ENCODE data around the gene ARAF.

The ARAF gene

DNA sequence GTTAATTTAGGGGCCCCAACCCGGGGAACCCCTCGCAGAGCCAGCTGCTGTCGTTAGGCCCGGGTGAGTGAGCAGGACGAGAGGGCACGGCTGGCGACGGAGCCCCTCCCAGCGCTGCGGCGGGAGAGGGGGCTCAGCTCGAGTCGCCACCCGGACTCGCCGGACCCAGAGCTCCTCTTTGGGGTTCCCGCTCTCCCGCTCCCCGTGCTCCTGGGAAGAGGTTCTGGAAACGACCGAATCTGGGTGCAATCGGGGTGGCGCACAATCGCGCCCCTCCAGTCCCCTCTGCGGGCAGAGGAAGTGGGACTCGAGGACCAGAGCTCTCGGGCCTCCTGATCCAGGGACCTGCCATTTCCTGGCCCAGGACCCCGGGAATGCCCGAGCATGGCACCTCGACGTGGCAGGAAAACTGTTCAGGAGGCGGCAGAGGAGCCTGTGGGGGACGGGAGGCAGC, 37.3 kb upstream of the ARAF start:
- H3K4me3 ChIP-seq (ENCODE audit: low read depth, low read length), result peak overlapping the region; percentile 55
- TF ChIP-seq, protein P1, sequence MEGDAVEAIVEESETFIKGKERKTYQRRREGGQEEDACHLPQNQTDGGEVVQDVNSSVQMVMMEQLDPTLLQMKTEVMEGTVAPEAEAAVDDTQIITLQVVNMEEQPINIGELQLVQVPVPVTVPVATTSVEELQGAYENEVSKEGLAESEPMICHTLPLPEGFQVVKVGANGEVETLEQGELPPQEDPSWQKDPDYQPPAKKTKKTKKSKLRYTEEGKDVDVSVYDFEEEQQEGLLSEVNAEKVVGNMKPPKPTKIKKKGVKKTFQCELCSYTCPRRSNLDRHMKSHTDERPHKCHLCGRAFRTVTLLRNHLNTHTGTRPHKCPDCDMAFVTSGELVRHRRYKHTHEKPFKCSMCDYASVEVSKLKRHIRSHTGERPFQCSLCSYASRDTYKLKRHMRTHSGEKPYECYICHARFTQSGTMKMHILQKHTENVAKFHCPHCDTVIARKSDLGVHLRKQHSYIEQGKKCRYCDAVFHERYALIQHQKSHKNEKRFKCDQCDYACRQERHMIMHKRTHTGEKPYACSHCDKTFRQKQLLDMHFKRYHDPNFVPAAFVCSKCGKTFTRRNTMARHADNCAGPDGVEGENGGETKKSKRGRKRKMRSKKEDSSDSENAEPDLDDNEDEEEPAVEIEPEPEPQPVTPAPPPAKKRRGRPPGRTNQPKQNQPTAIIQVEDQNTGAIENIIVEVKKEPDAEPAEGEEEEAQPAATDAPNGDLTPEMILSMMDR (IDR thresholded peaks at IDR 0.05; ENCODE audit: low read depth, low read length), result no peak

DNA sequence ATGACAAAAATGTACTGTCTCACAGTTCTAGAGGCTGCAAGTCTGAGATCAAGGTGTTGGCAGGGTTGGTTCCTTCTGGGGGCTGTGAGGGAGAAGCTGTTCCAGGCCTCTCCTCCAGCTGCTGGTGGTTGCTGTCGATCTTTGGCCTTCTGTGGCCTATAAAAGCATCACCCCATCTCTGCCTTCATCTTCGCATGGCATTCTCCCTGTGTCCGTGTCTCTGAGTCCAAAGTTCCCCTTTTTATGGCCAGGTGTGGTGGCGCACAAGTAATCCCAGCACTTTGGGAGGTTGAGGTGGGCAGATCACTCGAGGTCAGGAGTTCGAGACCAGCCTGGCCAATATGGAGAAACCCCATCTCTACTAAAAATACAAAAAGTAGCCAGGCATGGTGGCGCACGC, 31.5 kb upstream of the ARAF start:
- TF ChIP-seq, protein P1 (IDR thresholded peaks at IDR 0.05; ENCODE audit: low read depth, low read length), result no peak
- H3K4me3 ChIP-seq (ENCODE audit: low read depth, low read length), result no peak overlapping the region

DNA sequence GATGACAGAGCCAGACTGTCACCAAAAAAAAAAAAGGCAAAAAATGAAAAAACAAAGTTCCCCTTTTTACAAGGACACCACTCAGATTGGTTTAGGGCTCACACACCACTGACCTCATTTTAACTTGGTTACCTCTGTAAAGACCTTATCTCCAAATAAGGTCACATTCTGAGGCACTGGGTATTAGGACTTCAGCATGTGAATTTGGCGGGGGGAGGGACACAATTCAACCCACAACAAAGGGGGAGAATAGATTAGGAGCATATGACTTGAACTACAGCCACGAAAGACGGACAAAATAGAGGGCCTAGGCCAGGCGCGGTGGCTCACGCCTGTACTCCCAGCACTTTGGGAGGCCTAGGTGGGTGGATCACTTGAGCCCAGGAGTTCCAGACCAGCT, 31.0 kb upstream of the ARAF start:
- TF ChIP-seq, protein P1 (IDR thresholded peaks at IDR 0.05; ENCODE audit: low read depth, low read length), result no peak
- H3K4me3 ChIP-seq (ENCODE audit: low read depth, low read length), result no peak overlapping the region

DNA sequence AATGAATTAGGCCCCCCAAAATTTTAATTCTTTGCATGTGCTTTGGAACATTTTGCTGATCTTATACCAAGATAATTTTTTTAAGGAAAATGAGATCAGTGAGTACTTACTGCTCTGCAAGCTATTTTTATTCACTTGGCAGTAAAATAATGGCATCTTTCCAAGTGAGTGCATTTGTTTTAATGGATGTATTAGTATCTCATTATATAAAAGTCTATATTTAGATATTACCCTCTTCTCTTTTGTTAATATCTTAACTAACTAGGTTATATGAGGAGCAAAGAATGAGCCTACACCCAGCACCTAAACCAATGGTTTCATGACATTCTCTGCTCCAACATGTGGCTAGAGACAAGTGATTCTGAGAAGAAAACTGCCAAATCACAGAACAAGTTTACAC, 21.1 kb upstream of the ARAF start:
- no peak overlapping the region for H3K4me3 ChIP-seq (ENCODE audit: low read depth, low read length)
- TF ChIP-seq, protein P1 (IDR thresholded peaks at IDR 0.05; ENCODE audit: low read depth, low read length), result no peak

DNA sequence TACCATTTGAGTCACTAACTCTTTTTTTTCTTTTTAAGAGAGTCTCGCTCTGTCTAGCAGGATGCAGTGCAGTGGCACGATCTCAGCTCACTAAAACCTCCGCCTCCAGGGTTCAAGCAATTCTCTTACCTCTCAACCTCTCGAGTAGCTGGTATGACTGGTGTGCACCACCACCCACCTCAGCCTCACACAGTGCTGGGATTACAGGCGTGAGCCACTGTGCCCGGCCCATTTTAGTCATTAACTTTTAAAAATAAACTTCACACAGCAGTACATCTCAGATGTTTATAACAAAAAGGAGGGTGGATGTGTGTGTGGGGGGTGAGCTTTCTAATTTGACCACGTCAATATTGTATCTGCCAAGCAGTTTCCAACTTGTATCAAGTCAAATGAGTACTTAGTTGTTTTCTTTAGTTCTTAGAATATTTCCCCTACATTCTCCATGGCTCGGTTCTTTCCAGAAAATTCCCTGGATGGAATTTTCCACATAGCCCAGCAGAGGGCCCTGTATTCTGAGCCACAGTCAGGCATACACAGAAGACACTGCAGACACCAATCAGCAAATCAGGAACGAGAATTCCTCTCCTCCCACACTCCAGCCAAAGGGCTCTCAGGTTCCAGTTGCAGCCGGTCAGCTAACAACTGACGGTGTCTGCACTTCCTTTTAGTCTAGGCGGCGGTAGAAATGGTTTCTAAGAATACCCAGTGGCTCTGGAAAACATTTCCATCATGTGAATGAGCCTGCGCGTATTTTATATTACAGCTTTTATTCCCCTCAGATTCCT, 20.1 kb upstream of the ARAF start:
- H3K4me3 ChIP-seq (ENCODE audit: low read depth, low read length), result no peak overlapping the region
- TF ChIP-seq, protein P1 (IDR thresholded peaks at IDR 0.05; ENCODE audit: low read depth, low read length), result peak; percentile 44

DNA sequence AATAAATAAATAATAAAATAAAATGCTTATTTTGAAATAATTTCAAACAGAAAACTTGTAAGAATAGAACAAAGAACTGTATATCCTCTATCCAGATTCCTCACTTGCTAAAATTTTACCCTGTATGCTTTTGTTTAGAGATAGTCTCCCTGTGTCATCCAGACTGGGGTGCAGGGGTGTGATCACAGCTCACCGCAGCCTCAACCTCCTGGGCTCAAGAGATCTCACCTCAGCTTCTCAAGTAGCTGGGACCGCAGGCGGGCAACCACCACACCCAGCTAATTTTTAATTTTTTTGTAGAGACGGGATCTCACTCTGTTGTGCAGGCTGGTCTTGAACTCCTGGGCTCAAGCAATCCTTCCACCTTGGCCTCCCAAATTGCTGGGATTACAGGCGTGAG, 17.5 kb upstream of the ARAF start:
- TF ChIP-seq, protein P1 (IDR thresholded peaks at IDR 0.05; ENCODE audit: low read depth, low read length), result no peak
- no peak overlapping the region for H3K4me3 ChIP-seq (ENCODE audit: low read depth, low read length)

DNA sequence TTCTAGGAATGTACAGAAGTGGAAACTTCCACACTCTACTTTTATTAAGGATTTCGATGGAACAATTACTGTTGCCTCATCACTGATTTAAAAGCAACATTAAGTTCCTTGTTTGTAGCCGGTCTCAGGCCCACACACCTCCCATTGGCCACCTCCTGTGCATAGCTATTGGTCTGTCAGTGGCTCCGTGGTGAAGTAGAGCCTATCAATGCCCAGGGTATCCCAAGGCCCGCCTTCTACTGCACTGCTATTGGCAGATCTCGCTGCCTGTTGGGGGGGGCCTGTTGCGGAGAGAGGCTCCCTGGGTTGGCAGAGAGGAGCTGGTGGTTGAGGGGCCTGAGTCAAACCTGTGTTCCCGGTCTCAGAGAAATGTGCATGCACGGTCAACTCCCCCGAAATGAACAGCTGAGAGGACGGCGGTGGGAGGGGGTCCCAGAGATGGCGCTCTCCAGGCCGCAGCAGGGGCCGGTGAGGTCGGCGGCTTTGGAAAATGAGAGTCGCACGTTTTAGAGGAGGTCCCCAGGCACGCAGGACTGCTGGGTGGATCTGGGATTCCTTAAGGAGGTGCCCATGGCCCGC, 4.9 kb upstream of the ARAF start:
- H3K4me3 ChIP-seq (ENCODE audit: low read depth, low read length), result peak overlapping the region; percentile 51
- TF ChIP-seq, protein P1 (IDR thresholded peaks at IDR 0.05; ENCODE audit: low read depth, low read length), result no peak

All from WI38 (cell line).